ENCODE measurements around the gene NPDC1. TPM values are rescaled to one million over a fixed set of nuclear protein-coding genes. Genes with fewer than 3 reads are reported as not detected.
A peak's percentile ranks its signal among the peaks of the same experiment; 100 is the strongest.

Gene NPDC1
- total RNA-seq, 1 donor from 2014 or later: 138 TPM

- no peak for DNase-seq (ENCODE audit: low spot score)
These were observed 10.9 kb upstream of the NPDC1 start for GRCh38 chr9:137056739-137057415.

GRCh38 chr9:137055385-137056364 lies 9.7 kb upstream of the NPDC1 start:
- DNase-seq (ENCODE audit: low spot score): peak; percentile 86

GRCh38 chr9:137054932-137055384 lies 9.0 kb upstream of the NPDC1 start:
- no peak for DNase-seq (ENCODE audit: low spot score)

GRCh38 chr9:137053944-137054931 lies 8.3 kb upstream of the NPDC1 start, which contains the start of gene ENTPD2:
ENTPD2 (minus strand) TSS chr9:137054061; CDS start chr9:137053997, 64 bp downstream.
- DNase-seq (ENCODE audit: low spot score): no peak

- no peak for DNase-seq (ENCODE audit: low spot score)
These were observed 7.3 kb upstream of the NPDC1 start for GRCh38 chr9:137052998-137053943.

- DNase-seq (ENCODE audit: low spot score): no peak
These were observed 6.3 kb upstream of the NPDC1 start for GRCh38 chr9:137052293-137052692.

- DNase-seq (ENCODE audit: low spot score): no peak
These were observed 5.3 kb upstream of the NPDC1 start for GRCh38 chr9:137051145-137051724.

- no peak for DNase-seq (ENCODE audit: low spot score)
These were observed 4.6 kb upstream of the NPDC1 start for GRCh38 chr9:137050570-137050969.

- no peak for DNase-seq (ENCODE audit: low spot score)
These were observed 3.8 kb upstream of the NPDC1 start for GRCh38 chr9:137049544-137050449.

GRCh38 chr9:137048655-137049543 lies 2.9 kb upstream of the NPDC1 start:
- DNase-seq (ENCODE audit: low spot score): no peak

GRCh38 chr9:137045294-137046087 lies 486 bp downstream of the NPDC1 start:
- no peak for DNase-seq (ENCODE audit: low spot score)

GRCh38 chr9:137044502-137045177 lies 1.3 kb downstream of the NPDC1 start:
- DNase-seq (ENCODE audit: low spot score): no peak

GRCh38 chr9:137044037-137044436 lies 1.9 kb downstream of the NPDC1 start:
- DNase-seq (ENCODE audit: low spot score): no peak

GRCh38 chr9:137042751-137043727 lies 2.9 kb downstream of the NPDC1 start:
- no peak for DNase-seq (ENCODE audit: low spot score)

GRCh38 chr9:137041124-137041523 lies 4.9 kb downstream of the NPDC1 start:
- DNase-seq (ENCODE audit: low spot score): no peak

All from ureter (tissue), 1 donor.